ENCODE measurements around the gene TASOR.

DNA sequence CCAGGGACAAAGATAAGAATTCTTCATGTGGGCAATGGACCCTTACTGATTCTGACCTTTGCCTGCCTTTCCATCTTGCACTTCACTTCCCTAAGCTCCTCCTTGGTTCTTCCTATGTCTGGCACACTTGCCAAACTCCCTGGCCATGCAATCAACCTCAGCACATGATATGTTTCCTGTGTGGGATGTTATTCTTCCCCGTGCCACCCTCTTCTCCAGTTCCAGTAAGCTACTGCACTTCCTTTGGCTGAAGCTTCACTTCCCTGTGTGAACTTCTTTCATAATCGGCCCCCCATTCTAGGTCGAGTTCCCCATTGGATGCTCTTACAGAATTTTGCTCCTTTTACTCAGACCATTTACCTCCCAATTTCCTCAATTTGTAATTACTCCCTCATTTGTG, 10.7 kb upstream of the TASOR start:
- TF ChIP-seq POLR2AphosphoS5 (IDR thresholded peaks at IDR 0.05; ENCODE audit: low read depth, low read length) (no peak), TAF1 (IDR thresholded peaks at IDR 0.05; ENCODE audit: borderline replicate concordance, insufficient read depth, low read length) (no peak), SIN3A (IDR thresholded peaks at IDR 0.05; ENCODE audit: borderline replicate concordance, insufficient read depth, low read length) (no peak), FOXP2 (optimal IDR thresholded peaks at IDR 0.05; ENCODE audit: borderline replicate concordance, extremely low read depth, extremely low read length, insufficient read depth) (no peak)
- TF ChIP-seq, protein P1, sequence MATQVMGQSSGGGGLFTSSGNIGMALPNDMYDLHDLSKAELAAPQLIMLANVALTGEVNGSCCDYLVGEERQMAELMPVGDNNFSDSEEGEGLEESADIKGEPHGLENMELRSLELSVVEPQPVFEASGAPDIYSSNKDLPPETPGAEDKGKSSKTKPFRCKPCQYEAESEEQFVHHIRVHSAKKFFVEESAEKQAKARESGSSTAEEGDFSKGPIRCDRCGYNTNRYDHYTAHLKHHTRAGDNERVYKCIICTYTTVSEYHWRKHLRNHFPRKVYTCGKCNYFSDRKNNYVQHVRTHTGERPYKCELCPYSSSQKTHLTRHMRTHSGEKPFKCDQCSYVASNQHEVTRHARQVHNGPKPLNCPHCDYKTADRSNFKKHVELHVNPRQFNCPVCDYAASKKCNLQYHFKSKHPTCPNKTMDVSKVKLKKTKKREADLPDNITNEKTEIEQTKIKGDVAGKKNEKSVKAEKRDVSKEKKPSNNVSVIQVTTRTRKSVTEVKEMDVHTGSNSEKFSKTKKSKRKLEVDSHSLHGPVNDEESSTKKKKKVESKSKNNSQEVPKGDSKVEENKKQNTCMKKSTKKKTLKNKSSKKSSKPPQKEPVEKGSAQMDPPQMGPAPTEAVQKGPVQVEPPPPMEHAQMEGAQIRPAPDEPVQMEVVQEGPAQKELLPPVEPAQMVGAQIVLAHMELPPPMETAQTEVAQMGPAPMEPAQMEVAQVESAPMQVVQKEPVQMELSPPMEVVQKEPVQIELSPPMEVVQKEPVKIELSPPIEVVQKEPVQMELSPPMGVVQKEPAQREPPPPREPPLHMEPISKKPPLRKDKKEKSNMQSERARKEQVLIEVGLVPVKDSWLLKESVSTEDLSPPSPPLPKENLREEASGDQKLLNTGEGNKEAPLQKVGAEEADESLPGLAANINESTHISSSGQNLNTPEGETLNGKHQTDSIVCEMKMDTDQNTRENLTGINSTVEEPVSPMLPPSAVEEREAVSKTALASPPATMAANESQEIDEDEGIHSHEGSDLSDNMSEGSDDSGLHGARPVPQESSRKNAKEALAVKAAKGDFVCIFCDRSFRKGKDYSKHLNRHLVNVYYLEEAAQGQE (IDR thresholded peaks at IDR 0.05; ENCODE audit: insufficient read depth in 1 of 2, low read depth in 2 of 2, low read length in 2 of 2), result no peak

All from PFSK-1 (cell line).